HepG2 (cell line): ENCODE measurements around the gene LOXL3. TPM values are rescaled to one million over a fixed set of nuclear protein-coding genes. Genes with fewer than 3 reads are reported as not detected.

Experiments used
- CENPX ChIP-seq: sonication (generic); formaldehyde crosslinking; IDR thresholded peaks from 2 replicates; pipeline ENCODE4 v1.9.0; 2021; ENCODE audit warnings: mild to moderate bottlenecking, missing genetic modification reagents, moderate library complexity
- DNMT1 ChIP-seq: sonication (generic); formaldehyde crosslinking; IDR thresholded peaks from 2 replicates; pipeline ENCODE4 v1.5.1; 2020; ENCODE audit warnings: mild to moderate bottlenecking, missing genetic modification reagents
- ELK4 ChIP-seq: sonication (generic); formaldehyde crosslinking; IDR thresholded peaks from 2 replicates; pipeline ENCODE4 v1.9.0; 2021; ENCODE audit warnings: missing genetic modification reagents, borderline replicate concordance
- ETV6 ChIP-seq: sonication (generic); formaldehyde crosslinking; conservative IDR thresholded peaks from 2 replicates; pipeline ENCODE4 v1.4.0; 2020; ENCODE audit warnings: missing genetic modification reagents
- FOXA3 ChIP-seq: IDR thresholded peaks from 2 replicates; pipeline ENCODE4 v1.6.1; 2016; ENCODE audit warnings: missing genetic modification reagents, missing compliant biosample characterization
- GFI1 ChIP-seq: sonication (generic); formaldehyde crosslinking; IDR thresholded peaks from 2 replicates; pipeline ENCODE4 v1.5.0; 2020; ENCODE audit warnings: missing genetic modification reagents, mild to moderate bottlenecking, borderline replicate concordance
- HOXA5 ChIP-seq: sonication (generic); formaldehyde crosslinking; IDR thresholded peaks from 2 replicates; pipeline ENCODE4 v1.4.0; 2020; ENCODE audit warnings: missing genetic modification reagents
- IKZF4 ChIP-seq: sonication (generic); formaldehyde crosslinking; IDR thresholded peaks from 2 replicates; pipeline ENCODE4 v1.5.1; 2020; ENCODE audit warnings: borderline replicate concordance, mild to moderate bottlenecking, low read depth, missing genetic modification reagents; ENCODE audit errors: not compliant biosample characterization
- JUND ChIP-seq: sonication (generic); formaldehyde crosslinking; IDR thresholded peaks from 2 replicates; pipeline ENCODE4 v1.8.0; 2022; ENCODE audit warnings: mild to moderate bottlenecking, missing genetic modification reagents
- MIER3 ChIP-seq: IDR thresholded peaks from 2 replicates; pipeline ENCODE4 v1.6.1; 2016; ENCODE audit warnings: missing compliant biosample characterization, borderline replicate concordance
- MIXL1 ChIP-seq: IDR thresholded peaks from 2 replicates; pipeline ENCODE4 v1.6.1; 2016
- PLRG1 ChIP-seq: fragments of 450-650 bp; conservative IDR thresholded peaks from 2 replicates; pipeline ENCODE4 v1.6.1; 2016
- PLSCR1 ChIP-seq: sonication (generic); formaldehyde crosslinking; IDR thresholded peaks from 2 replicates; pipeline ENCODE4 v1.5.0; 2020; ENCODE audit warnings: missing genetic modification reagents, mild to moderate bottlenecking, borderline replicate concordance
- RFX1 ChIP-seq: fragments of 450-650 bp; IDR thresholded peaks from 2 replicates; pipeline ENCODE4 v1.6.1; 2017
- RORA ChIP-seq: sonication (generic); formaldehyde crosslinking; IDR thresholded peaks from 2 replicates; pipeline ENCODE4 v1.5.0; 2020; ENCODE audit warnings: mild to moderate bottlenecking, missing genetic modification reagents, moderate library complexity
- SPEN ChIP-seq: sonication (generic); formaldehyde crosslinking; IDR thresholded peaks from 2 replicates; pipeline ENCODE4 v1.5.1; 2020; ENCODE audit warnings: low read depth, mild to moderate bottlenecking, missing genetic modification reagents
- TRIM24 ChIP-seq: sonication (generic); formaldehyde crosslinking; IDR thresholded peaks from 2 replicates; pipeline ENCODE4 v1.8.0; 2022; ENCODE audit warnings: mild to moderate bottlenecking, missing genetic modification reagents
- ZFP91 ChIP-seq: sonication (generic); formaldehyde crosslinking; IDR thresholded peaks from 2 replicates; pipeline ENCODE4 v1.9.0; 2022; ENCODE audit warnings: missing genetic modification reagents, mild to moderate bottlenecking, borderline replicate concordance
- ZMYM3 ChIP-seq: sonication (generic); formaldehyde crosslinking; IDR thresholded peaks from 2 replicates; pipeline ENCODE4 v1.5.1; 2020; ENCODE audit warnings: mild to moderate bottlenecking, missing genetic modification reagents
- ZNF205 ChIP-seq: IDR thresholded peaks from 2 replicates; pipeline ENCODE4 v1.6.1; 2018; ENCODE audit warnings: missing biosample characterization, missing genetic modification reagents
- ZNF224 ChIP-seq: sonication (generic); formaldehyde crosslinking; IDR thresholded peaks from 2 replicates; pipeline ENCODE4 v1.5.0; 2020; ENCODE audit warnings: mild to moderate bottlenecking, missing genetic modification reagents
- ZNF503 ChIP-seq: sonication (generic); formaldehyde crosslinking; IDR thresholded peaks from 2 replicates; pipeline ENCODE4 v1.4.0; 2020; ENCODE audit warnings: missing genetic modification reagents
- ZNF549 ChIP-seq: sonication (generic); formaldehyde crosslinking; IDR thresholded peaks from 2 replicates; pipeline ENCODE4 v1.5.0; 2020; ENCODE audit warnings: missing genetic modification reagents
- ZNF772 ChIP-seq: sonication (generic); formaldehyde crosslinking; IDR thresholded peaks from 2 replicates; pipeline ENCODE4 v1.5.0; 2020; ENCODE audit warnings: mild to moderate bottlenecking, missing genetic modification reagents
- polyA plus RNA-seq, 8 experiments: library from polyadenylated mRNA; depleted of rRNA in 3 of 8; stranded (reverse) in 7 of 8; unstranded in 1 of 8; fragments of >200 nt; fragmentation: Illumina TruSeq in 4 of 8; extraction: Trizol in 4 of 8; gene quantifications; 2 replicates each; pipeline versions ENCODE4 v1.2.1 to v1.2.3, GENCODE V29; 2011 to 2016; ENCODE audit warnings: low read depth in 4 of 8, missing spikeins in 1 of 8, mixed read lengths in 1 of 8; ENCODE audit not compliant: insufficient read depth in 1 of 8
- total RNA-seq, 5 experiments: library from RNA; depleted of rRNA; stranded (reverse); fragments of >200 nt; fragmentation: Illumina TruSeq; extraction: Trizol; gene quantifications; 2 replicates each; pipeline ENCODE4 v1.2.3, GENCODE V29; 2016; ENCODE audit warnings: low read depth in 1 of 5
- TF ChIP-seq, protein P1 (sequence below): sonication (generic); formaldehyde crosslinking; IDR thresholded peaks from 2 replicates; pipeline ENCODE4 v1.8.0; 2022; ENCODE audit warnings: mild to moderate bottlenecking, missing genetic modification reagents, moderate library complexity

Gene LOXL3
- total and polyA plus RNA-seq, 2 of the 13 experiments (the other 11 are each of a cell fraction or from before 2014, with no cell fraction given) = 0.55 to 6.5 TPM

DNA sequence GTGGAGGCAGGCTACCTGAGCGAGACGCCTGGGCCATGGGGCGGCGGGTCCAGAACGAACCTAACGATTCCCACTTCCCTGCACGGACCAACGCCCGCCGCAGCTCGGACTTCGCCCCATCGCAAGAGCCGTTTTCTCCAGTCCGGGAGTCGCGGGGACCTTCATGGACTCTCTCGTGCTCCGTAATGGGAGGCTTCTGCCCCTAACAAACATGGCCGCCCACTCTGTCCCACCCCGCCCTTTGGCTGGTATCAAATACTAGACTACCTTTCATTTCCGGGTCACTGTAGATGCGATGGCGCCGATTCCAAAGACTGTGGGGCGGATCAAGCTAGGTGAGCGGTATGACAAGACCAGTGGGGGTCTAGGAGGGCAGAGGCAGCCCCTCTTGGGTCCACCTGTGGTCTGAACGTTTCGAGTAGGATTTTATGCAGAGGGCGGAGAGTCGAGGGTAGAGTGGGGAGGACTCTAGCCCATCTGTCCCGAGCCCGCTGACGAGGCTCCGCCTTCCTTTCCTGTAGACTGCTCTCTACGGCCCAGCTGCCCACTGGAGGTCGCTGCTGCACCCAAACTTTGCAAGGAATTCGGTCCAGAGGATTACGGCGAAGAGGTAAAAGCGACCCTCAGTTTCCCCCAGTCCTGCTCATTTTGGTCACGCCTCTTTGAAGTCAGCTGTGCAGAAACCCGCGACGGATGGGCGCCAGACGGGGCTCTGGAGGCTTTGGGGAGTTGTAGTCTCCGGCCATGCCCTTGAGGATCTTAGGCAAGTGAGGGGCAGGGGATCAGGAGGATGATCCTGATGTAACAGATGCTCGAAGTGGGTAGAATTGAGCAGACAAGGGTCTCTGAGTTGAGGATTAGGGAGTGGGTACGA, 70.7 kb downstream of the LOXL3 start, which contains the start of the genes CCDC142 and TTC31 (continued):
- TF ChIP-seq RORA (CRISPR knock-in tag) (no peak), FOXA3 (CRISPR knock-in tag) (peak; percentile 43), PLRG1 (no peak), IKZF4 (CRISPR knock-in tag) (peak; percentile 87), ZNF205 (CRISPR knock-in tag) (peak; percentile 92), ZNF549 (CRISPR knock-in tag) (no peak), RFX1 (no peak), SPEN (CRISPR knock-in tag) (peak; percentile 87), ZMYM3 (CRISPR knock-in tag) (no peak), ZFP91 (CRISPR knock-in tag) (peak; percentile 92), PLSCR1 (CRISPR knock-in tag) (no peak), ETV6 (CRISPR knock-in tag) (no peak), JUND (no peak), GFI1 (CRISPR knock-in tag) (no peak), ZNF772 (CRISPR knock-in tag) (0 out of 2 replicates have a peak, but pooled peaks have one; percentile 48), HOXA5 (CRISPR knock-in tag) (peak; percentile 83), ZNF503 (CRISPR knock-in tag) (peak; percentile 82; the same call in 1 of the 2 replicates), MIXL1 (CRISPR knock-in tag) (peak; percentile 76; the same call in 1 of the 2 replicates), DNMT1 (CRISPR knock-in tag) (peak; percentile 56; the same call in 1 of the 2 replicates), ZNF224 (CRISPR knock-in tag) (0 out of 2 replicates have a peak, but pooled peaks have one; percentile 38), ELK4 (CRISPR knock-in tag) (no peak), CENPX (CRISPR knock-in tag) (no peak), MIER3 (CRISPR knock-in tag) (peak; percentile 79; the same call in 1 of the 2 replicates), TRIM24 (CRISPR knock-in tag) (peak; percentile 25; the same call in 1 of the 2 replicates)
- TF ChIP-seq, protein P1, sequence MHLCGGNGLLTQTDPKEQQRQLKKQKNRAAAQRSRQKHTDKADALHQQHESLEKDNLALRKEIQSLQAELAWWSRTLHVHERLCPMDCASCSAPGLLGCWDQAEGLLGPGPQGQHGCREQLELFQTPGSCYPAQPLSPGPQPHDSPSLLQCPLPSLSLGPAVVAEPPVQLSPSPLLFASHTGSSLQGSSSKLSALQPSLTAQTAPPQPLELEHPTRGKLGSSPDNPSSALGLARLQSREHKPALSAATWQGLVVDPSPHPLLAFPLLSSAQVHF (CRISPR knock-in tag) = peak; percentile 80; the same call in 1 of the 2 replicates
